Measurements from ENCODE around the gene PTPRG.

GRCh38 chr3:61915296-61915695 is 353.9 kb downstream of the PTPRG start:
- TF ChIP-seq CTCF (conservative IDR thresholded peaks at IDR 0.05; ENCODE audit: low read length) (no peak), EZH2phosphoT487 (IDR thresholded peaks at IDR 0.05; ENCODE audit: borderline replicate concordance) (no peak)

Measured in Loucy (cell line).